ENCODE measurements around the gene MTREX. TPM values are rescaled to one million over a fixed set of nuclear protein-coding genes. Genes with fewer than 3 reads are reported as not detected.
"Not testable (repeated sequence)": the region's sequence is repeated elsewhere in the genome, so short reads cannot be mapped to it uniquely, and the experiment has no call there.

The MTREX gene
- total RNA-seq, 4 donors from 2014 or later = 52.4 to 95.1 (median 60.7) TPM

GRCh38 chr5:55313870-55314617 lies 6.3 kb downstream of the MTREX start:
- H3K4me3 ChIP-seq = no peak overlapping the region
- no peak overlapping the region for H3K27ac ChIP-seq
- TF ChIP-seq POLR2A (IDR thresholded peaks at IDR 0.05) = no peak
- no peak for TF ChIP-seq CTCF (IDR thresholded peaks at IDR 0.05)
- TF ChIP-seq EP300 (IDR thresholded peaks at IDR 0.05) = no peak
- H3K27me3 ChIP-seq = no peaks in the 10 kb centered on the region
- no peak for DNase-seq (ENCODE audit: low spot score in 2 of 2)
- no peaks in the 10 kb centered on the region for H3K9me3 ChIP-seq
- H3K36me3 ChIP-seq = peaks cover 0 to 17% (median 0%) of the 10 kb centered on the region in 3 donors
- H3K4me1 ChIP-seq = peaks cover 0 to 43% (median 11%) of the 10 kb centered on the region in 4 donors
- WGBS, 2 donors = 68% methylated on average over 5 of the region's 5 CpGs

DNA sequence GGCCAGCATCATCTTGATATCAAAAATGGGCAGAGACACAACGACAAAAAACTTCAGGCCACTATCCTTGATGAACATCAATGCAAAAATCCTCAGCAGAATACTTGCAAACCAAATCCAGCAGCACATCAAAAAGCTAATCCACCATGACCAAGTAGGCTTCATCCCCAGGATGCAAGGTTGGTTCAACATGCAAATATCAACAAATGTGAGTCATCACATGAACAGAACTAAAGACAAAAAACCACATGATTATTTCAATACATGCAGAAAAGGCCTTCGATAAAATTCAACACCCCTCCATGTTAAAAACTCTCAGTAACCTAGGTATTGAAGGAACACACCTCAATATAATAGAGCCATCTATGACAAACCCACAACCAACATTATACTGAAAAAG lies 8.5 kb downstream of the MTREX start:
- TF ChIP-seq CTCF (IDR thresholded peaks at IDR 0.05) = no peak
- no peak for TF ChIP-seq EP300 (IDR thresholded peaks at IDR 0.05)
- TF ChIP-seq POLR2A (IDR thresholded peaks at IDR 0.05) = no peak
- H3K27ac ChIP-seq = no peak overlapping the region
- no peaks in the 10 kb centered on the region for H3K9me3 ChIP-seq
- H3K27me3 ChIP-seq = no peaks in the 10 kb centered on the region
- WGBS, 2 donors = 96 to 100% methylated on average over 2 of the region's 2 CpGs
- H3K4me1 ChIP-seq = peaks cover 0 to 41% (median 2%) of the 10 kb centered on the region in 4 donors
- peaks cover 0 to 9% (median 0%) of the 10 kb centered on the region in 3 donors for H3K36me3 ChIP-seq
- DNase-seq (ENCODE audit: low spot score in 2 of 2) = no peak
- no peak overlapping the region for H3K4me3 ChIP-seq

DNA sequence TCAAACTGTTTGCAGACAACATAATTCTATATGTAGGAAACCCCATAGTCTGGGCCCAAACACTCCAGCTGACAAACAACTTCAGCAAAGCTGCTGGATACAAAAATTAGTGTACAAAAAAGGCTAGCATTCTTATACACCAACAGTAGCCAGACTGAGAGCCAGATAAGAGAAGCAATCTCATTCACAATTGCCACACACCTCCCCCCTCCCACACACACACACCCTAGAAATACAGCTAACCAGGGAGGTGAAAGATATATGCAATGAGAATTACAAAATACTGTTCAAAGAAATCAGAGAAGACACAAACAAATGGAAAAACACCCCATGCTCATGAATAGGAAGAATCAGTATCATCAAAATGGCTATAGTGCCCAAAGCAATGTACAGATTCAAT lies 9.0 kb downstream of the MTREX start:
- Histone ChIP-seq H3K4me3 (no peak overlapping the region), H3K27me3 (no peaks in the 10 kb centered on the region), H3K4me1 (peaks cover 0 to 38% (median 2%) of the 10 kb centered on the region in 4 donors), H3K36me3 (peaks cover 0 to 9% (median 0%) of the 10 kb centered on the region in 3 donors), H3K9me3 (no peaks in the 10 kb centered on the region), H3K27ac (no peak overlapping the region)
- TF ChIP-seq POLR2A (IDR thresholded peaks at IDR 0.05) (no peak), EP300 (IDR thresholded peaks at IDR 0.05) (no peak), CTCF (IDR thresholded peaks at IDR 0.05) (no peak)
- no peak for DNase-seq (ENCODE audit: low spot score in 2 of 2)

GRCh38 chr5:55318237-55318636 lies 10.4 kb downstream of the MTREX start:
- H3K9me3 ChIP-seq, H3K27ac ChIP-seq: not testable (repeated sequence)
- 96 to 97% methylated on average over 4 of the region's 4 CpGs for WGBS, 2 donors

DNA sequence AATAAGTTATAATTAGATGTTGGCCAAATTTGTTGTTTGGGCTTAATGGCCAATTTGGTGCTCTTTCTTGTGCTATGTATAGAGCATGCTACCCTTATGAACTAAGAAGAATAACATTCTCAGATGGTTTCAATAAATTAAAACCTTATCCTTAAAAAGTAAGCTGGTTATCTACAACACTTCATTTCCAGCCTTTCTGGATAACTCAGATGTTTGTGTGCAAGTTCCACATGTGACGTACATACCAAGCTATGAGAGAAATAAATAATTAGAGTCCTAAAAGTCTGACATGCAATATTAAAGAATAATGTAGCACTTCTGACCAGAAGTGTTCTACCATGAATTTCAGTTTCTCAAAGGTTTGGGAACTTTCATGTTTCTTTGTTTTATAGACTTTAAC lies 11.7 kb downstream of the MTREX start:
- no peak overlapping the region for H3K4me3 ChIP-seq
- H3K9me3 ChIP-seq = no peaks in the 10 kb centered on the region
- DNase-seq (ENCODE audit: low spot score in 2 of 2) = no peak
- no peak overlapping the region for H3K27ac ChIP-seq
- H3K27me3 ChIP-seq = no peaks in the 10 kb centered on the region
- H3K4me1 ChIP-seq = peaks cover 0 to 24% (median 2%) of the 10 kb centered on the region in 4 donors
- H3K36me3 ChIP-seq = peaks cover 0 to 20% (median 0%) of the 10 kb centered on the region in 3 donors
- 78 to 84% methylated on average over 1 of the region's 1 CpG for WGBS, 2 donors
- TF ChIP-seq CTCF (IDR thresholded peaks at IDR 0.05) (no peak), EP300 (IDR thresholded peaks at IDR 0.05) (no peak), POLR2A (IDR thresholded peaks at IDR 0.05) (no peak)

More at GRCh38 chr5:55318237-55318636, 10.4 kb downstream of the MTREX start:
- not testable (repeated sequence) for H3K36me3 ChIP-seq; DNase-seq (ENCODE audit: low spot score in 2 of 2); H3K4me3 ChIP-seq; H3K27me3 ChIP-seq
- peaks cover 0 to 35% (median 2%) of the 10 kb centered on the region in 4 donors for H3K4me1 ChIP-seq

All from tibial nerve (tissue), 4 donors.